Naive thymus-derived CD4-positive, alpha-beta T cell (primary cell): ENCODE measurements around the gene BCO1. TPM values are rescaled to one million over a fixed set of nuclear protein-coding genes. Genes with fewer than 3 reads are reported as not detected.

Experiments
- ATAC-seq: fragments of 150-1000 bp; cut with Tn5 transposase; 2 replicates; pipeline ENCODE4 v1.10.0; 2021; ENCODE audit warnings: mild to moderate bottlenecking, moderate library complexity
- CTCF ChIA-PET: fragments of 350-600 bp; sonication (Branson Sonifier 250); formaldehyde crosslinking; loops from one replicate; lab custom pipeline; 2021; ENCODE audit warnings: antibody characterized with exemption; lab: Charles Lee
- POLR2A ChIA-PET: fragments of 350-600 bp; sonication (Branson Sonifier 250); formaldehyde crosslinking; loops from one replicate; lab custom pipeline; 2021; ENCODE audit warnings: antibody characterized with exemption, inconsistent platforms; lab: Charles Lee
- DNase-seq, 9 donors: peaks; one replicate each; pipeline versions ENCODE4 v3.0.0 to v3.0.0-alpha.2; 2020 to 2022; ENCODE audit warnings: mixed read lengths in 1 of 9
- H3K27ac ChIP-seq: one replicate; pipeline ENCODE4 v1.7.0; 2013; ENCODE audit warnings: mild to moderate bottlenecking, low read depth, low read length, moderate library complexity
- H3K27me3 ChIP-seq, 2 donors: one replicate each; pipeline ENCODE4 v1.7.0; 2013; ENCODE audit warnings: low read length in 2 of 2, mild to moderate bottlenecking in 2 of 2, moderate library complexity in 2 of 2; ENCODE audit not compliant: control insufficient read depth in 2 of 2, insufficient read depth in 2 of 2
- H3K36me3 ChIP-seq, 3 experiments: 1 replicate in 2 of 3; 2 replicates in 1 of 3; pipeline ENCODE4 v1.7.0; 2013; ENCODE audit warnings: low read length in 3 of 3, mild to moderate bottlenecking in 3 of 3, moderate library complexity in 1 of 3; ENCODE audit not compliant: insufficient read depth in 3 of 3, control insufficient read depth in 2 of 3
- H3K4me1 ChIP-seq, 2 donors: one replicate each; pipeline ENCODE4 v1.7.0; 2013; ENCODE audit warnings: low read length in 2 of 2, mild to moderate bottlenecking in 2 of 2, moderate library complexity in 1 of 2; ENCODE audit not compliant: control insufficient read depth in 2 of 2, insufficient read depth in 2 of 2
- H3K4me3 ChIP-seq: 2 replicates; pipeline ENCODE4 v1.7.0; 2013; ENCODE audit warnings: mild to moderate bottlenecking, low read length
- H3K9me3 ChIP-seq, 3 experiments: 1 replicate in 2 of 3; 2 replicates in 1 of 3; pipeline ENCODE4 v1.7.0; 2013; ENCODE audit warnings: low read length in 3 of 3; ENCODE audit not compliant: control insufficient read depth in 2 of 3
- H3K27ac Mint-ChIP-seq, 9 donors: one replicate each; pipeline ENCODE4 v1.8.0; 2020 to 2022; ENCODE audit warnings: mixed read lengths in 9 of 9, mild to moderate bottlenecking in 8 of 9, moderate library complexity in 5 of 9, inconsistent platforms in 2 of 9
- H3K27me3 Mint-ChIP-seq, 5 donors: one replicate each; pipeline ENCODE4 v1.8.0; 2021 to 2022; ENCODE audit warnings: mixed read lengths in 5 of 5, mild to moderate bottlenecking in 1 of 5
- H3K36me3 Mint-ChIP-seq, 5 donors: one replicate each; pipeline ENCODE4 v1.8.0; 2020 to 2022; ENCODE audit warnings: mixed read lengths in 5 of 5, mild to moderate bottlenecking in 3 of 5, inconsistent platforms in 1 of 5
- H3K4me1 Mint-ChIP-seq, 7 donors: one replicate each; pipeline ENCODE4 v1.8.0; 2020 to 2022; ENCODE audit warnings: mixed read lengths in 7 of 7, mild to moderate bottlenecking in 3 of 7, inconsistent platforms in 1 of 7
- H3K4me3 Mint-ChIP-seq, 10 donors: one replicate each; pipeline ENCODE4 v1.8.0; 2020 to 2022; ENCODE audit warnings: mild to moderate bottlenecking in 10 of 10, mixed read lengths in 10 of 10, moderate library complexity in 6 of 10, inconsistent platforms in 2 of 10
- H3K9me3 Mint-ChIP-seq, 11 donors: one replicate each; pipeline ENCODE4 v1.8.0; 2020 to 2022; ENCODE audit warnings: mixed read lengths in 11 of 11, mild to moderate bottlenecking in 4 of 11, inconsistent platforms in 1 of 11, moderate library complexity in 1 of 11
- intact Hi-C, 2 donors: fragments of 100-400 bp; cut with micrococcal nuclease; formaldehyde crosslinking; loops; one replicate each; pipeline ENCODE4 v1.15.1; 2023
- polyA plus RNA-seq, 2 donors: library from polyadenylated mRNA; unstranded; fragments of 300-500 nt; fragmentation: Illumina TruSeq; gene quantifications; one replicate each; pipeline ENCODE4 v1.2.3, GENCODE V29; 2021
- total RNA-seq, 6 experiments: library from RNA in 5 of 6; stranded (reverse) in 5 of 6; gene quantifications; 1 replicate in 5 of 6; 2 replicates in 1 of 6; pipeline ENCODE4 v1.2.3 and lab custom pipeline; 2021 to 2026

Gene BCO1
- total and polyA plus RNA-seq, 7 experiments from 2014 or later = not detected

GRCh38 chr16:81241706-81242105 is 3.2 kb downstream of the BCO1 start:
- Mint-ChIP-seq H3K27ac (no peak overlapping the region), H3K4me3 (no peak overlapping the region), H3K9me3 (peaks cover 0 to 2% (median 0%) of the 10 kb centered on the region in 11 donors), H3K36me3 (no peaks in the 10 kb centered on the region), H3K4me1 (peaks cover 3 to 9% (median 6%) of the 10 kb centered on the region in 7 donors), H3K27me3 (peaks cover 3 to 11% (median 4%) of the 10 kb centered on the region in 5 donors)
- POLR2A ChIA-PET = no interaction called here
- DNase-seq (no peak), ATAC-seq (no peak)
- no peaks in the 10 kb centered on the region for H3K4me1 ChIP-seq
- no peaks in the 10 kb centered on the region for H3K36me3 ChIP-seq
- no peak overlapping the region for H3K4me3 ChIP-seq
- CTCF ChIA-PET = no interaction called here
- intact Hi-C loops = no loop called here
- H3K27ac ChIP-seq = no peak overlapping the region
- H3K27me3 ChIP-seq = no peaks in the 10 kb centered on the region
- no peaks in the 10 kb centered on the region for H3K9me3 ChIP-seq

- POLR2A ChIA-PET = no interaction called here
- Mint-ChIP-seq H3K4me3 (no peak overlapping the region), H3K36me3 (no peaks in the 10 kb centered on the region), H3K9me3 (peaks cover 0 to 2% (median 0%) of the 10 kb centered on the region in 11 donors), H3K4me1 (peaks cover 3 to 9% (median 6%) of the 10 kb centered on the region in 7 donors), H3K27ac (no peak overlapping the region), H3K27me3 (peaks cover 3 to 11% (median 4%) of the 10 kb centered on the region in 5 donors)
- Histone ChIP-seq H3K9me3 (no peaks in the 10 kb centered on the region), H3K27ac (no peak overlapping the region), H3K4me3 (no peak overlapping the region), H3K36me3 (no peaks in the 10 kb centered on the region), H3K4me1 (no peaks in the 10 kb centered on the region), H3K27me3 (no peaks in the 10 kb centered on the region)
- CTCF ChIA-PET = no interaction called here
- intact Hi-C loops = no loop called here
- ATAC-seq (no peak), DNase-seq (no peak)
Measured at GRCh38 chr16:81242977-81243618, 4.6 kb downstream of the BCO1 start.

GRCh38 chr16:81243942-81244341 is 5.5 kb downstream of the BCO1 start:
- intact Hi-C loops = no loop called here
- ChIA-PET POLR2A (no interaction called here), CTCF (no interaction called here)
- Mint-ChIP-seq H3K36me3 (no peaks in the 10 kb centered on the region), H3K27ac (no peak overlapping the region), H3K27me3 (peaks cover 0 to 11% (median 3%) of the 10 kb centered on the region in 5 donors), H3K9me3 (peaks cover 0 to 2% (median 0%) of the 10 kb centered on the region in 11 donors), H3K4me3 (no peak overlapping the region), H3K4me1 (peaks cover 0 to 5% (median 0%) of the 10 kb centered on the region in 7 donors)
- H3K36me3 ChIP-seq = no peaks in the 10 kb centered on the region
- DNase-seq = no peak
- H3K27ac ChIP-seq = no peak overlapping the region
- no peaks in the 10 kb centered on the region for H3K4me1 ChIP-seq
- H3K4me3 ChIP-seq = no peak overlapping the region
- H3K27me3 ChIP-seq = no peaks in the 10 kb centered on the region
- ATAC-seq = no peak
- no peaks in the 10 kb centered on the region for H3K9me3 ChIP-seq

GRCh38 chr16:81251871-81252270 is 13.4 kb downstream of the BCO1 start:
- H3K4me1 Mint-ChIP-seq = no peaks in the 10 kb centered on the region
- no peaks in the 10 kb centered on the region for H3K36me3 Mint-ChIP-seq
- intact Hi-C loops = no loop called here
- H3K9me3 Mint-ChIP-seq = peaks cover 0 to 1% (median 0%) of the 10 kb centered on the region in 11 donors
- peaks cover 0 to 6% (median 0%) of the 10 kb centered on the region in 5 donors for H3K27me3 Mint-ChIP-seq
- H3K4me3 Mint-ChIP-seq = no peak overlapping the region
- no peak overlapping the region for H3K4me3 ChIP-seq
- H3K4me1 ChIP-seq = no peaks in the 10 kb centered on the region
- DNase-seq (no peak), ATAC-seq (no peak)
- no peaks in the 10 kb centered on the region for H3K9me3 ChIP-seq
- ChIA-PET CTCF (no interaction called here), POLR2A (no interaction called here)
- H3K27ac Mint-ChIP-seq = no peak overlapping the region
- no peaks in the 10 kb centered on the region for H3K36me3 ChIP-seq
- no peaks in the 10 kb centered on the region for H3K27me3 ChIP-seq
- no peak overlapping the region for H3K27ac ChIP-seq

DNA sequence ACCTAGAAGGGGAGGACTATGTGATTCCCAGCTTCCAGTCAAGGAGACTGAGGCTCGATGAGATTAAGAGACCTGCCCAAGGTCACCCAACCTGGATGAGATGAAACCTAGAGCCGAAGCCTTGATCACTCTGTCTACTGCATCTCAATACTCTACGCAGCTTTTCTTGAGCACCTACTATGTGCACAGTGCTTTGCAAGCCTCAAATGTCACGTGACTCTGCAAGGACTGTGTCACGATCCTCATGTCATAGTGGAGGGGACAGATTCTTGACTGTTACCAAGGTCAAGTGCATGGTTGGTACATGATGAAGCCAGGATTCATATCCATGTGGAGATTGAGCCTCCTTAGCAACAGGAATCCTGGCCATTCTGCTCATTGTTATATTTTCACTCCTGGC is 14.7 kb downstream of the BCO1 start:
- Mint-ChIP-seq H3K4me1 (no peaks in the 10 kb centered on the region), H3K27ac (no peak overlapping the region), H3K9me3 (no peaks in the 10 kb centered on the region), H3K4me3 (no peak overlapping the region), H3K27me3 (peaks cover 0 to 6% (median 0%) of the 10 kb centered on the region in 5 donors), H3K36me3 (no peaks in the 10 kb centered on the region)
- POLR2A ChIA-PET = no interaction called here
- Histone ChIP-seq H3K9me3 (no peaks in the 10 kb centered on the region), H3K4me3 (no peak overlapping the region), H3K27ac (no peak overlapping the region), H3K27me3 (no peaks in the 10 kb centered on the region), H3K36me3 (no peaks in the 10 kb centered on the region), H3K4me1 (no peaks in the 10 kb centered on the region)
- DNase-seq = no peak
- intact Hi-C loops = no loop called here
- CTCF ChIA-PET = no interaction called here
- no peak for ATAC-seq

DNA sequence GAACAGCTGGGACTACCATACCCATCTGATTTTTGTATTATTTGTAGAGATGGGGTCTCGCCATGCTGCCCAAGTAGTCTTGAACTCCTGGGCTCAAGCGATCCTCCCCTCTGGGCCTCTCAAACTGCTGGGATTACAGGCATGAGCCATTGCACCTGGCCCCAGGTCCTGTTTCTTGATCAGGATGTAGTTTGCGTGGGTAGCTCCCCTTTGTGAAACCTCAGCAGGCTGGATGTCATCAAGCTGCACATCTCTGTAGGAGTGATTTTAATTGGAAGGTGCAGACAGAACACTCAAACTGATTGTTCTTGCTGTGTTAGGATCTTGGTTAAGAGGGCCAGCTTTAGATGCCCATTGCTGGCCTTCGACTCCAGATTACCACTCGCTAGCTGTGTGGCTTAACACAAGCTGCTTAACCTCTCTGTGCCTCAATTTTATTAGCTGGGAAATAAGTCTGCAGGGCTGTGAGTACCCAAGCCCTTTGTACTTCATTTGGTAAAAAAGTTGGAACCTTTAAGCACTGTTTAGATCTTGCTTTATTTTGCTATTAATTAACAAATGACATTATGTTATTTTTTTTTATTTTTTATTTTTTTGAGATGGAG is 16.5 kb downstream of the BCO1 start:
- Histone ChIP-seq H3K9me3 (no peaks in the 10 kb centered on the region), H3K27ac (no peak overlapping the region), H3K27me3 (no peaks in the 10 kb centered on the region), H3K36me3 (no peaks in the 10 kb centered on the region), H3K4me3 (no peak overlapping the region), H3K4me1 (no peaks in the 10 kb centered on the region)
- ATAC-seq (no peak), DNase-seq (no peak)
- intact Hi-C loops = no loop called here
- Mint-ChIP-seq H3K27ac (no peak overlapping the region), H3K4me1 (no peaks in the 10 kb centered on the region), H3K27me3 (peaks cover 0 to 6% (median 3%) of the 10 kb centered on the region in 5 donors), H3K36me3 (no peaks in the 10 kb centered on the region), H3K9me3 (peaks cover 0 to under 1% (median 0%) of the 10 kb centered on the region in 11 donors), H3K4me3 (no peak overlapping the region)
- CTCF ChIA-PET = interaction anchor here (0.7 kb wide), 1 partner anchor 70 kb away, joined by 3 read pairs; no protein-coding TSS in a partner anchor
- POLR2A ChIA-PET = no interaction called here
